ENCODE results near the gene AFTPH. TPM values are rescaled to one million over a fixed set of nuclear protein-coding genes. Genes with fewer than 3 reads are reported as not detected.

AFTPH gene
- total and polyA plus RNA-seq, 9 of the 15 experiments (the other 6 are each of a cell fraction or from before 2014, with no cell fraction given): 8.0 to 26.2 (median 13.8) TPM

DNA sequence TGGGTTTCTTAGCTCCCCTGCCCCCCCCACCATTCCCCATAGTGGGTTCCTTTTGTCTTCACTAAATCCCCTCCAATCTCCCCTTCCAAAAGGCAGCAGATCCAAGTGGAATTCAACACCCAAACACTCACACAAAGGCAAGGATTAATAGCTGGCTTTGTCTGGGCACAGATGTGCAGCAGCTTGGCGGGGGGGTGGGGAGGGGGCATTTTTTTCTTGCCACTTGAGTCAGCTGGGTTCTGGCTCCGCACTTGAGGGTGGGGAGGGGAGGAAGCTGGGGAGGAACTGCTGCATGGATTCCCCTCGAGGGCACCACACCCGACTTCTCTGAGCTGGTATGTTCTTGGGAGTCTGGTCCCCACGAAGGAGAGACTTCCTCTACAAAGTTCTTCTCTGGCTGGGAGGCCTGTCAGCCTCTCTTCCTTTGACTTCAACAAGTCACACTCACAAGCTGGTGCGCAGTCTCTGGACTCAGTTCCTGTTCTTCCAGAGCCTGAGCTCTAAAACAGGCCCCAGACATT, 93.6 kb downstream of the AFTPH start (continued):
- TF ChIP-seq PURB (CRISPR knock-in tag; IDR thresholded peaks at IDR 0.05; ENCODE audit: low read depth) (no peak), TBP (optimal IDR thresholded peaks at IDR 0.05; ENCODE audit: low read depth, low read length) (no peak), CHD2 (IDR thresholded peaks at IDR 0.05; ENCODE audit: low read depth, low read length) (no peak), ILK (tag; IDR thresholded peaks at IDR 0.05; ENCODE audit: borderline replicate concordance, low read depth) (no peak), ZNF57 (CRISPR knock-in tag; IDR thresholded peaks at IDR 0.05) (no peak), ZNF79 (CRISPR knock-in tag; IDR thresholded peaks at IDR 0.05; ENCODE audit: low read depth) (no peak), ELF2 (CRISPR knock-in tag; IDR thresholded peaks at IDR 0.05) (no peak), SNIP1 (IDR thresholded peaks at IDR 0.05; ENCODE audit: low read depth) (no peak), ATF1 (CRISPR knock-in tag; IDR thresholded peaks at IDR 0.05) (no peak), ATF1 (tag; IDR thresholded peaks at IDR 0.05) (no peak), ZNF347 (CRISPR knock-in tag; IDR thresholded peaks at IDR 0.05; ENCODE audit: low read depth) (no peak)
- TF ChIP-seq, protein P1, sequence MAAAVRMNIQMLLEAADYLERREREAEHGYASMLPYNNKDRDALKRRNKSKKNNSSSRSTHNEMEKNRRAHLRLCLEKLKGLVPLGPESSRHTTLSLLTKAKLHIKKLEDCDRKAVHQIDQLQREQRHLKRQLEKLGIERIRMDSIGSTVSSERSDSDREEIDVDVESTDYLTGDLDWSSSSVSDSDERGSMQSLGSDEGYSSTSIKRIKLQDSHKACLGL (CRISPR knock-in tag; IDR thresholded peaks at IDR 0.05; ENCODE audit: borderline replicate concordance, poor library complexity, severe bottlenecking): no peak

DNA sequence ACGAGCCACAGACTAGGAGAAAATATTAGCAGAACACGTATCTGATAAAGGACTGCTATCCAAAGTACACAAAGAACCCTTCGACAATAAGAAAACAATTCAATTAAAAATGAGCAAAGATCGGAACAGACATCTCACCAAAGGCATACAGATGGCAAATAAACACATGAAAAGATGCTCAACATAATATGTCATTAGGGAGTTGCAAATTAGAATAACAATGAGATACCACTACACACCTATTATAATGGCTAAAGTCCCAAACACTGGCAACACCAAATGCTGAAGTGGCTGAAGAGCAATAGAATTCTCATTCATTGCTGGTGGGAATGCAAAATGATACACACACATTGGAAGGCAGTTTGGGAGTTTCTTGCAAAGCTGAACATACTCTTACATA, 96.5 kb downstream of the AFTPH start:
- no peak overlapping the region for H3K4me2 ChIP-seq (ENCODE audit: insufficient read depth, low read length)
- CTCF ChIA-PET (ENCODE audit: low intra/inter-chr PET ratio): no interaction called here
- H3K4me1 ChIP-seq (replicated peaks in 1 of 2; ENCODE audit: control insufficient read depth in 2 of 2, insufficient read depth in 2 of 2, low read length in 2 of 2): peaks cover 4 to 8% of the 10 kb centered on the region in 2 experiments; a peak in 4 of 5 replicates
- H3K27ac ChIP-seq (ENCODE audit: extremely low read depth, low read depth, low read length): no peak overlapping the region
- intact Hi-C loops (cut with micrococcal nuclease): no loop called here
- H3K9ac ChIP-seq (ENCODE audit: insufficient read depth in 1 of 2, low read depth in 2 of 2, low read length in 2 of 2): no peak overlapping the region
- no peaks in the 10 kb centered on the region for H3K36me3 ChIP-seq (ENCODE audit: control insufficient read depth, insufficient read depth, low read length)
- H4K20me1 ChIP-seq (replicated peaks; ENCODE audit: control insufficient read depth, insufficient read depth, low read length): no peaks in the 10 kb centered on the region
- BruUV-seq (replicated peaks): no TSS peak
- H3K4me3 ChIP-seq: no peak overlapping the region
- no peak overlapping the region for H2AFZ ChIP-seq (ENCODE audit: low read depth, low read length)
- H3K9me1 ChIP-seq (ENCODE audit: control insufficient read depth, insufficient read depth, low read length): no peaks in the 10 kb centered on the region
- ATAC-seq (no peak), DNase-seq (ENCODE audit: extremely low read depth in 1 of 4, low spot score in 3 of 4) (no peak), FAIRE-seq (no peak)
- H3K27me3 ChIP-seq (ENCODE audit: control insufficient read depth in 2 of 2, insufficient read depth in 2 of 2, low read length in 2 of 2): no peaks in the 10 kb centered on the region
- no peaks in the 10 kb centered on the region for H3K9me3 ChIP-seq (replicated peaks; ENCODE audit: control insufficient read depth, insufficient read depth, low read depth, low read length)
- H3K79me2 ChIP-seq (ENCODE audit: control insufficient read depth, insufficient read depth, low read length): no peaks in the 10 kb centered on the region
- 56% methylated on average over 4 of the region's 4 CpGs for WGBS (ENCODE audit: insufficient coverage, low coverage, missing lambda C conversion rate)
- POLR2A ChIA-PET: interaction anchor here (1.2 kb wide), 1 partner anchor 10 kb away, joined by 4 read pairs; no protein-coding TSS in a partner anchor
- in situ Hi-C loops (cut with MboI): no loop called here
- TF ChIP-seq CCNT2 (IDR thresholded peaks at IDR 0.05; ENCODE audit: borderline replicate concordance, extremely low read depth, insufficient read length, low read depth, low read length) (no peak), CHD1 (IDR thresholded peaks at IDR 0.05; ENCODE audit: low read length) (no peak)

All from K562 (cell line).